HepG2 (cell line): Measurements from ENCODE around the gene EMC10. TPM values are rescaled to one million over a fixed set of nuclear protein-coding genes. Genes with fewer than 3 reads are reported as not detected.

Experiments used
- ATF1 ChIP-seq: IDR thresholded peaks from 2 replicates; pipeline ENCODE4 v1.6.1; 2016; ENCODE audit warnings: mild to moderate bottlenecking, control low read depth
- DNMT3B ChIP-seq: conservative IDR thresholded peaks from 2 replicates; pipeline ENCODE4 v1.6.1; 2016; ENCODE audit warnings: missing biosample characterization, control low read depth
- ELF1 ChIP-seq: sonication (generic); formaldehyde crosslinking; IDR thresholded peaks from 2 replicates; pipeline ENCODE4 v1.4.0; 2020; ENCODE audit warnings: missing genetic modification reagents
- EZH2 ChIP-seq: conservative IDR thresholded peaks from 2 replicates; pipeline ENCODE4 v1.6.1; 2012; ENCODE audit warnings: mild to moderate bottlenecking, low read depth, low read length, moderate library complexity
- HMGA1 ChIP-seq: sonication (generic); formaldehyde crosslinking; conservative IDR thresholded peaks from 2 replicates; pipeline ENCODE4 v1.4.0; 2020; ENCODE audit warnings: missing genetic modification reagents
- HNRNPK ChIP-seq: fragments of 200-400 bp; formaldehyde crosslinking; IDR thresholded peaks from 2 replicates; pipeline ENCODE4 v1.6.1; 2018; ENCODE audit warnings: low read length, low read depth, moderate library complexity, mild to moderate bottlenecking; ENCODE audit not compliant: poor library complexity, severe bottlenecking
- IRF1 ChIP-seq: sonication (generic); formaldehyde crosslinking; IDR thresholded peaks from 2 replicates; pipeline ENCODE4 v1.4.0; 2020; ENCODE audit warnings: low read depth, mild to moderate bottlenecking, missing genetic modification reagents
- KAT8 ChIP-seq: IDR thresholded peaks from 2 replicates; pipeline ENCODE4 v1.6.1; 2016; ENCODE audit warnings: missing genetic modification reagents, missing compliant biosample characterization
- ZNF136 ChIP-seq: sonication (generic); formaldehyde crosslinking; IDR thresholded peaks from 2 replicates; pipeline ENCODE4 v1.8.1; 2022; ENCODE audit warnings: low read depth, mild to moderate bottlenecking, moderate library complexity, missing genetic modification reagents
- ZNF776 ChIP-seq: sonication (generic); formaldehyde crosslinking; IDR thresholded peaks from 2 replicates; pipeline ENCODE4 v1.4.0; 2020; ENCODE audit warnings: mild to moderate bottlenecking, missing genetic modification reagents
- polyA plus RNA-seq, 8 experiments: library from polyadenylated mRNA; depleted of rRNA in 3 of 8; stranded (reverse) in 7 of 8; unstranded in 1 of 8; fragments of >200 nt; fragmentation: Illumina TruSeq in 4 of 8; extraction: Trizol in 4 of 8; gene quantifications; 2 replicates each; pipeline versions ENCODE4 v1.2.1 to v1.2.3, GENCODE V29; 2011 to 2016; ENCODE audit warnings: low read depth in 4 of 8, missing spikeins in 1 of 8, mixed read lengths in 1 of 8; ENCODE audit not compliant: insufficient read depth in 1 of 8
- total RNA-seq, 5 experiments: library from RNA; depleted of rRNA; stranded (reverse); fragments of >200 nt; fragmentation: Illumina TruSeq; extraction: Trizol; gene quantifications; 2 replicates each; pipeline ENCODE4 v1.2.3, GENCODE V29; 2016; ENCODE audit warnings: low read depth in 1 of 5
- TF ChIP-seq, protein P1 (sequence below): sonication (generic); formaldehyde crosslinking; IDR thresholded peaks from 2 replicates; pipeline ENCODE4 v1.5.1; 2020; ENCODE audit warnings: missing genetic modification reagents, mild to moderate bottlenecking, borderline replicate concordance
- TF ChIP-seq, protein P2 (sequence below): sonication (generic); formaldehyde crosslinking; IDR thresholded peaks from 2 replicates; pipeline ENCODE4 v1.5.0; 2020; ENCODE audit warnings: mild to moderate bottlenecking, missing genetic modification reagents
- TF ChIP-seq, protein P3 (sequence below): IDR thresholded peaks from 2 replicates; pipeline ENCODE4 v1.6.1; 2018; ENCODE audit warnings: missing genetic modification reagents
- TF ChIP-seq, protein P4 (sequence below): sonication (generic); formaldehyde crosslinking; IDR thresholded peaks from 2 replicates; pipeline ENCODE4 v1.4.0; 2020; ENCODE audit warnings: mild to moderate bottlenecking, low read depth, missing genetic modification reagents
- TF ChIP-seq, protein P5 (sequence below): sonication (generic); formaldehyde crosslinking; IDR thresholded peaks from 2 replicates; pipeline ENCODE4 v1.4.0; 2020; ENCODE audit warnings: mild to moderate bottlenecking, missing genetic modification reagents

Gene EMC10
- total and polyA plus RNA-seq, 2 of the 13 experiments (the other 11 are each of a cell fraction or from before 2014, with no cell fraction given) = not detected

- TF ChIP-seq ELF1 (CRISPR knock-in tag) (peak; percentile 95), ATF1 (CRISPR knock-in tag) (peak; percentile 95), EZH2 (no peak), ZNF776 (no peak), IRF1 (no peak), KAT8 (CRISPR knock-in tag) (peak; percentile 73), HNRNPK (no peak), ZNF136 (no peak), DNMT3B (CRISPR knock-in tag) (no peak), HMGA1 (CRISPR knock-in tag) (no peak)
- TF ChIP-seq, protein P1, sequence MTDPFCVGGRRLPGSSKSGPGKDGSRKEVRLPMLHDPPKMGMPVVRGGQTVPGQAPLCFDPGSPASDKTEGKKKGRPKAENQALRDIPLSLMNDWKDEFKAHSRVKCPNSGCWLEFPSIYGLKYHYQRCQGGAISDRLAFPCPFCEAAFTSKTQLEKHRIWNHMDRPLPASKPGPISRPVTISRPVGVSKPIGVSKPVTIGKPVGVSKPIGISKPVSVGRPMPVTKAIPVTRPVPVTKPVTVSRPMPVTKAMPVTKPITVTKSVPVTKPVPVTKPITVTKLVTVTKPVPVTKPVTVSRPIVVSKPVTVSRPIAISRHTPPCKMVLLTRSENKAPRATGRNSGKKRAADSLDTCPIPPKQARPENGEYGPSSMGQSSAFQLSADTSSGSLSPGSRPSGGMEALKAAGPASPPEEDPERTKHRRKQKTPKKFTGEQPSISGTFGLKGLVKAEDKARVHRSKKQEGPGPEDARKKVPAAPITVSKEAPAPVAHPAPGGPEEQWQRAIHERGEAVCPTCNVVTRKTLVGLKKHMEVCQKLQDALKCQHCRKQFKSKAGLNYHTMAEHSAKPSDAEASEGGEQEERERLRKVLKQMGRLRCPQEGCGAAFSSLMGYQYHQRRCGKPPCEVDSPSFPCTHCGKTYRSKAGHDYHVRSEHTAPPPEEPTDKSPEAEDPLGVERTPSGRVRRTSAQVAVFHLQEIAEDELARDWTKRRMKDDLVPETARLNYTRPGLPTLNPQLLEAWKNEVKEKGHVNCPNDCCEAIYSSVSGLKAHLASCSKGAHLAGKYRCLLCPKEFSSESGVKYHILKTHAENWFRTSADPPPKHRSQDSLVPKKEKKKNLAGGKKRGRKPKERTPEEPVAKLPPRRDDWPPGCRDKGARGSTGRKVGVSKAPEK (CRISPR knock-in tag) = no peak
- TF ChIP-seq, protein P2, sequence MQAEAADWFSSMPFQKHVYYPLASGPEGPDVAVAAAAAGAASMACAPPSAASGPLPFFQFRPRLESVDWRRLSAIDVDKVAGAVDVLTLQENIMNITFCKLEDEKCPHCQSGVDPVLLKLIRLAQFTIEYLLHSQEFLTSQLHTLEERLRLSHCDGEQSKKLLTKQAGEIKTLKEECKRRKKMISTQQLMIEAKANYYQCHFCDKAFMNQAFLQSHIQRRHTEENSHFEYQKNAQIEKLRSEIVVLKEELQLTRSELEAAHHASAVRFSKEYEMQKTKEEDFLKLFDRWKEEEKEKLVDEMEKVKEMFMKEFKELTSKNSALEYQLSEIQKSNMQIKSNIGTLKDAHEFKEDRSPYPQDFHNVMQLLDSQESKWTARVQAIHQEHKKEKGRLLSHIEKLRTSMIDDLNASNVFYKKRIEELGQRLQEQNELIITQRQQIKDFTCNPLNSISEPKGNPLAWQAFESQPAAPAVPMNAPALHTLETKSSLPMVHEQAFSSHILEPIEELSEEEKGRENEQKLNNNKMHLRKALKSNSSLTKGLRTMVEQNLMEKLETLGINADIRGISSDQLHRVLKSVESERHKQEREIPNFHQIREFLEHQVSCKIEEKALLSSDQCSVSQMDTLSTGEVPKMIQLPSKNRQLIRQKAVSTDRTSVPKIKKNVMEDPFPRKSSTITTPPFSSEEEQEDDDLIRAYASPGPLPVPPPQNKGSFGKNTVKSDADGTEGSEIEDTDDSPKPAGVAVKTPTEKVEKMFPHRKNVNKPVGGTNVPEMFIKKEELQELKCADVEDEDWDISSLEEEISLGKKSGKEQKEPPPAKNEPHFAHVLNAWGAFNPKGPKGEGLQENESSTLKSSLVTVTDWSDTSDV (CRISPR knock-in tag) = no peak
- TF ChIP-seq, protein P3, sequence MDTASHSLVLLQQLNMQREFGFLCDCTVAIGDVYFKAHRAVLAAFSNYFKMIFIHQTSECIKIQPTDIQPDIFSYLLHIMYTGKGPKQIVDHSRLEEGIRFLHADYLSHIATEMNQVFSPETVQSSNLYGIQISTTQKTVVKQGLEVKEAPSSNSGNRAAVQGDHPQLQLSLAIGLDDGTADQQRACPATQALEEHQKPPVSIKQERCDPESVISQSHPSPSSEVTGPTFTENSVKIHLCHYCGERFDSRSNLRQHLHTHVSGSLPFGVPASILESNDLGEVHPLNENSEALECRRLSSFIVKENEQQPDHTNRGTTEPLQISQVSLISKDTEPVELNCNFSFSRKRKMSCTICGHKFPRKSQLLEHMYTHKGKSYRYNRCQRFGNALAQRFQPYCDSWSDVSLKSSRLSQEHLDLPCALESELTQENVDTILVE (CRISPR knock-in tag) = no peak
- TF ChIP-seq, protein P4, sequence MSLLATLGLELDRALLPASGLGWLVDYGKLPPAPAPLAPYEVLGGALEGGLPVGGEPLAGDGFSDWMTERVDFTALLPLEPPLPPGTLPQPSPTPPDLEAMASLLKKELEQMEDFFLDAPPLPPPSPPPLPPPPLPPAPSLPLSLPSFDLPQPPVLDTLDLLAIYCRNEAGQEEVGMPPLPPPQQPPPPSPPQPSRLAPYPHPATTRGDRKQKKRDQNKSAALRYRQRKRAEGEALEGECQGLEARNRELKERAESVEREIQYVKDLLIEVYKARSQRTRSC = no peak
- TF ChIP-seq, protein P5, sequence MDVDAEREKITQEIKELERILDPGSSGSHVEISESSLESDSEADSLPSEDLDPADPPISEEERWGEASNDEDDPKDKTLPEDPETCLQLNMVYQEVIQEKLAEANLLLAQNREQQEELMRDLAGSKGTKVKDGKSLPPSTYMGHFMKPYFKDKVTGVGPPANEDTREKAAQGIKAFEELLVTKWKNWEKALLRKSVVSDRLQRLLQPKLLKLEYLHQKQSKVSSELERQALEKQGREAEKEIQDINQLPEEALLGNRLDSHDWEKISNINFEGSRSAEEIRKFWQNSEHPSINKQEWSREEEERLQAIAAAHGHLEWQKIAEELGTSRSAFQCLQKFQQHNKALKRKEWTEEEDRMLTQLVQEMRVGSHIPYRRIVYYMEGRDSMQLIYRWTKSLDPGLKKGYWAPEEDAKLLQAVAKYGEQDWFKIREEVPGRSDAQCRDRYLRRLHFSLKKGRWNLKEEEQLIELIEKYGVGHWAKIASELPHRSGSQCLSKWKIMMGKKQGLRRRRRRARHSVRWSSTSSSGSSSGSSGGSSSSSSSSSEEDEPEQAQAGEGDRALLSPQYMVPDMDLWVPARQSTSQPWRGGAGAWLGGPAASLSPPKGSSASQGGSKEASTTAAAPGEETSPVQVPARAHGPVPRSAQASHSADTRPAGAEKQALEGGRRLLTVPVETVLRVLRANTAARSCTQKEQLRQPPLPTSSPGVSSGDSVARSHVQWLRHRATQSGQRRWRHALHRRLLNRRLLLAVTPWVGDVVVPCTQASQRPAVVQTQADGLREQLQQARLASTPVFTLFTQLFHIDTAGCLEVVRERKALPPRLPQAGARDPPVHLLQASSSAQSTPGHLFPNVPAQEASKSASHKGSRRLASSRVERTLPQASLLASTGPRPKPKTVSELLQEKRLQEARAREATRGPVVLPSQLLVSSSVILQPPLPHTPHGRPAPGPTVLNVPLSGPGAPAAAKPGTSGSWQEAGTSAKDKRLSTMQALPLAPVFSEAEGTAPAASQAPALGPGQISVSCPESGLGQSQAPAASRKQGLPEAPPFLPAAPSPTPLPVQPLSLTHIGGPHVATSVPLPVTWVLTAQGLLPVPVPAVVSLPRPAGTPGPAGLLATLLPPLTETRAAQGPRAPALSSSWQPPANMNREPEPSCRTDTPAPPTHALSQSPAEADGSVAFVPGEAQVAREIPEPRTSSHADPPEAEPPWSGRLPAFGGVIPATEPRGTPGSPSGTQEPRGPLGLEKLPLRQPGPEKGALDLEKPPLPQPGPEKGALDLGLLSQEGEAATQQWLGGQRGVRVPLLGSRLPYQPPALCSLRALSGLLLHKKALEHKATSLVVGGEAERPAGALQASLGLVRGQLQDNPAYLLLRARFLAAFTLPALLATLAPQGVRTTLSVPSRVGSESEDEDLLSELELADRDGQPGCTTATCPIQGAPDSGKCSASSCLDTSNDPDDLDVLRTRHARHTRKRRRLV (CRISPR knock-in tag) = no peak
Observed at GRCh38 chr19:50511069-50511822, 34.9 kb downstream of the EMC10 start, which contains the start of gene JOSD2 (continued).
